Prostate gland (tissue), 2 donors: Measurements from ENCODE around the gene DRAM1.

ENCODE experiments used
- POLR2AphosphoS5 ChIP-seq: sonication (generic); formaldehyde crosslinking; IDR thresholded peaks from one replicate; pipeline ENCODE4 v1.6.1; 2017; ENCODE audit warnings: antibody characterized with exemption
- TF ChIP-seq, protein P1 (sequence below), 4 experiments: fragments of 200-600 bp in 2 of 4; fragments of 450-650 bp in 2 of 4; sonication (generic) in 2 of 4; IDR thresholded peaks; 1 replicate in 3 of 4; 2 replicates in 1 of 4; pipeline ENCODE4 v1.5.1; 2016 to 2019; ENCODE audit warnings: antibody characterized with exemption in 4 of 4, mild to moderate bottlenecking in 2 of 4, moderate library complexity in 2 of 4

DNA sequence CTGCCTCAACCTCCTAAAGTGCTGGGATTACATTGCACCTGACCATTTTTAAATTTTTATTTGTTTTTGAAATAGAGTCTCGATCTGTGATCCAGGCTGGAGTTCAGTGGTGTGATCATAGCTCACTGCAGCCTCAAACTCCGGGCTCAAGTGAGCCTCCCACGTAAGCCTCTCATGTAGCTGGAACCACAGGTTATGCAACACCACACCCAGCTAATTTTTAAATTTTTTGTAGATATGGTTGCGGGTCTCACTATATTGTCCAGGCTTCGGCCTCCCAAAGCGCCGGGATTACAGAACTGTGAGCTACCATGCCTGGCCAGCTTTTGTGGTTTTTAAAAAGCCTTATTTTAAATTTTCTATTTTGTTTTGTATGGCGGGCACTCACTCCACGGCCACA, 2.2 kb upstream of the DRAM1 start:
- TF ChIP-seq, protein P1, sequence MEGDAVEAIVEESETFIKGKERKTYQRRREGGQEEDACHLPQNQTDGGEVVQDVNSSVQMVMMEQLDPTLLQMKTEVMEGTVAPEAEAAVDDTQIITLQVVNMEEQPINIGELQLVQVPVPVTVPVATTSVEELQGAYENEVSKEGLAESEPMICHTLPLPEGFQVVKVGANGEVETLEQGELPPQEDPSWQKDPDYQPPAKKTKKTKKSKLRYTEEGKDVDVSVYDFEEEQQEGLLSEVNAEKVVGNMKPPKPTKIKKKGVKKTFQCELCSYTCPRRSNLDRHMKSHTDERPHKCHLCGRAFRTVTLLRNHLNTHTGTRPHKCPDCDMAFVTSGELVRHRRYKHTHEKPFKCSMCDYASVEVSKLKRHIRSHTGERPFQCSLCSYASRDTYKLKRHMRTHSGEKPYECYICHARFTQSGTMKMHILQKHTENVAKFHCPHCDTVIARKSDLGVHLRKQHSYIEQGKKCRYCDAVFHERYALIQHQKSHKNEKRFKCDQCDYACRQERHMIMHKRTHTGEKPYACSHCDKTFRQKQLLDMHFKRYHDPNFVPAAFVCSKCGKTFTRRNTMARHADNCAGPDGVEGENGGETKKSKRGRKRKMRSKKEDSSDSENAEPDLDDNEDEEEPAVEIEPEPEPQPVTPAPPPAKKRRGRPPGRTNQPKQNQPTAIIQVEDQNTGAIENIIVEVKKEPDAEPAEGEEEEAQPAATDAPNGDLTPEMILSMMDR (IDR thresholded peaks at IDR 0.05), result no peak
- no peak for TF ChIP-seq POLR2AphosphoS5
